ENCODE data around the gene FBXL17. TPM values are rescaled to one million over a fixed set of nuclear protein-coding genes. Genes with fewer than 3 reads are reported as not detected.

FBXL17 gene
- total RNA-seq, 1 donor from 2014 or later: 21.6 TPM

- Mint-ChIP-seq H3K9me3 (peaks cover 9% of the 10 kb centered on the region), H3K27ac (no peak overlapping the region), H3K4me3 (no peak overlapping the region), H3K27me3 (ENCODE audit: low read depth) (no peaks in the 10 kb centered on the region), H3K4me1 (peaks cover 4% of the 10 kb centered on the region), H3K36me3 (peaks cover 7% of the 10 kb centered on the region)
- TF ChIP-seq, protein P1, sequence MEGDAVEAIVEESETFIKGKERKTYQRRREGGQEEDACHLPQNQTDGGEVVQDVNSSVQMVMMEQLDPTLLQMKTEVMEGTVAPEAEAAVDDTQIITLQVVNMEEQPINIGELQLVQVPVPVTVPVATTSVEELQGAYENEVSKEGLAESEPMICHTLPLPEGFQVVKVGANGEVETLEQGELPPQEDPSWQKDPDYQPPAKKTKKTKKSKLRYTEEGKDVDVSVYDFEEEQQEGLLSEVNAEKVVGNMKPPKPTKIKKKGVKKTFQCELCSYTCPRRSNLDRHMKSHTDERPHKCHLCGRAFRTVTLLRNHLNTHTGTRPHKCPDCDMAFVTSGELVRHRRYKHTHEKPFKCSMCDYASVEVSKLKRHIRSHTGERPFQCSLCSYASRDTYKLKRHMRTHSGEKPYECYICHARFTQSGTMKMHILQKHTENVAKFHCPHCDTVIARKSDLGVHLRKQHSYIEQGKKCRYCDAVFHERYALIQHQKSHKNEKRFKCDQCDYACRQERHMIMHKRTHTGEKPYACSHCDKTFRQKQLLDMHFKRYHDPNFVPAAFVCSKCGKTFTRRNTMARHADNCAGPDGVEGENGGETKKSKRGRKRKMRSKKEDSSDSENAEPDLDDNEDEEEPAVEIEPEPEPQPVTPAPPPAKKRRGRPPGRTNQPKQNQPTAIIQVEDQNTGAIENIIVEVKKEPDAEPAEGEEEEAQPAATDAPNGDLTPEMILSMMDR (IDR thresholded peaks at IDR 0.05; ENCODE audit: unreplicated experiment): no peak
- DNase-seq (ENCODE audit: low spot score in 2 of 2, unreplicated experiment in 2 of 2): no peak
Observed at GRCh38 chr5:108078882-108079281, 303.0 kb downstream of the FBXL17 start.

GRCh38 chr5:108078345-108078744, 303.6 kb downstream of the FBXL17 start:
- no peak for DNase-seq (ENCODE audit: low spot score in 2 of 2, unreplicated experiment in 2 of 2)
- TF ChIP-seq, protein P1 (IDR thresholded peaks at IDR 0.05; ENCODE audit: unreplicated experiment): no peak
- Mint-ChIP-seq H3K4me1 (no peaks in the 10 kb centered on the region), H3K27ac (no peak overlapping the region), H3K4me3 (no peak overlapping the region), H3K36me3 (peaks cover 10% of the 10 kb centered on the region), H3K9me3 (peaks cover 14% of the 10 kb centered on the region), H3K27me3 (ENCODE audit: low read depth) (no peaks in the 10 kb centered on the region)

- TF ChIP-seq, protein P1 (IDR thresholded peaks at IDR 0.05; ENCODE audit: unreplicated experiment): no peak
- H3K36me3 Mint-ChIP-seq: peaks cover 7% of the 10 kb centered on the region
- H3K27me3 Mint-ChIP-seq (ENCODE audit: low read depth): no peaks in the 10 kb centered on the region
- no peak for DNase-seq (ENCODE audit: low spot score in 2 of 2, unreplicated experiment in 2 of 2)
- H3K4me3 Mint-ChIP-seq: no peak overlapping the region
- H3K9me3 Mint-ChIP-seq: peaks cover 27% of the 10 kb centered on the region
- H3K27ac Mint-ChIP-seq: no peak overlapping the region
- H3K4me1 Mint-ChIP-seq: no peaks in the 10 kb centered on the region
Observed at GRCh38 chr5:108074626-108075025, 307.3 kb downstream of the FBXL17 start.

GRCh38 chr5:108064302-108064701, 317.6 kb downstream of the FBXL17 start:
- Mint-ChIP-seq H3K4me3 (no peak overlapping the region), H3K36me3 (no peaks in the 10 kb centered on the region), H3K27ac (no peak overlapping the region), H3K4me1 (no peaks in the 10 kb centered on the region), H3K27me3 (ENCODE audit: low read depth) (no peaks in the 10 kb centered on the region), H3K9me3 (no peaks in the 10 kb centered on the region)
- no peak for DNase-seq (ENCODE audit: low spot score in 2 of 2, unreplicated experiment in 2 of 2)
- TF ChIP-seq, protein P1 (IDR thresholded peaks at IDR 0.05; ENCODE audit: unreplicated experiment): no peak

DNA sequence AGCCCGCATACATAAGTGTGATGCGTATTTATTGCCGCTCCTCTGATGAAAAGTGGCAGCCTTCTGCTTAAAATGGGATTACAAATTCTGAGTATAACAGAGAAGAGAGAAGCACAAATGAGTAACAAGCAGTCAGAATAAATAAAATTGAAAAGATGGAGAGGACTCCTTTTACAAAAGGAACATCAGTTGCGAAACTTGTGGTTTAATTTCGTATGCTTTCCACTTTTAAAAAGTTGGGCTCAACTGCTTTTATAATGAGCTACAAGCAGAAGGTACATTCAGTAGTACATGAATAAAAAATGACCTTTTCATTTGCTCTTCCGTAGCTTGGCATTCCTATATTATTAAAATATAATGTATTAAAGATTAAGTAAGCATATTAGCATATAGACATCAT, 320.0 kb downstream of the FBXL17 start:
- Mint-ChIP-seq H3K4me1 (no peaks in the 10 kb centered on the region), H3K9me3 (no peaks in the 10 kb centered on the region)
- TF ChIP-seq, protein P1 (IDR thresholded peaks at IDR 0.05; ENCODE audit: unreplicated experiment): no peak

DNA sequence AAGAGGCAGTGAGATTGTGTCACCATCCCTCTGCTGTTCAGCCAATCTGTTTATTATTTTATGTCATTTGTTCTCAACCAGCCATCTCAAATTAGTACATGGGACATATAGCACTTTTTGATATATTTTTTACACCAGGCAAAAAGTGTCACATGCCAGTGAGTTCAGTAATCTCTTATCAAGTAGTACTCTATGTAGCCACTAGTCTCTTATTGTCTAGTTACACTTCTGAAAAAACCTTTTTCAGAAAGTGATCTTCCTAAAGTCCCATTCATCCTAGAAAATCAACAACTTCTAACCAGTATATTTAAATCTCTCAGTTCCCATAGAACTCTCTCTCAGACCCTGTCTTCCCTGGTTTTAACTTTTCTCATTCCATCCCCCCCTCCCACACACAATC, 321.6 kb downstream of the FBXL17 start:
- H3K27ac Mint-ChIP-seq: no peak overlapping the region
- H3K36me3 Mint-ChIP-seq: no peaks in the 10 kb centered on the region
- H3K4me1 Mint-ChIP-seq: no peaks in the 10 kb centered on the region
- H3K27me3 Mint-ChIP-seq (ENCODE audit: low read depth): no peaks in the 10 kb centered on the region
- no peak overlapping the region for H3K4me3 Mint-ChIP-seq
- H3K9me3 Mint-ChIP-seq: no peaks in the 10 kb centered on the region
- TF ChIP-seq, protein P1 (IDR thresholded peaks at IDR 0.05; ENCODE audit: unreplicated experiment): no peak
- no peak for DNase-seq (ENCODE audit: low spot score in 2 of 2, unreplicated experiment in 2 of 2)

More for the DNA sequence above, 320.0 kb downstream of the FBXL17 start:
- no peak overlapping the region for H3K4me3 Mint-ChIP-seq
- no peaks in the 10 kb centered on the region for H3K27me3 Mint-ChIP-seq (ENCODE audit: low read depth)
- H3K36me3 Mint-ChIP-seq: no peaks in the 10 kb centered on the region
- no peak for DNase-seq (ENCODE audit: low spot score in 2 of 2, unreplicated experiment in 2 of 2)
- no peak overlapping the region for H3K27ac Mint-ChIP-seq

Measured in mesothelial cell of epicardium (in vitro differentiated cells).